A673 (cell line): ENCODE results near the gene MEGF8. TPM values are rescaled to one million over a fixed set of nuclear protein-coding genes. Genes with fewer than 3 reads are reported as not detected.
"Not testable (repeated sequence)": the region's sequence is repeated elsewhere in the genome, so short reads cannot be mapped to it uniquely, and the experiment has no call there.

ENCODE experiments used
- BruUV-seq: library from RNA; stranded (reverse); fragments of 400-500 nt; replicated peaks from 2 replicates; lab custom pipeline; 2021; lab: Mats Ljungman, UMichigan
- CTCF ChIA-PET: fragments of 300-600 bp; sonication (Branson Sonifier 250); formaldehyde crosslinking; loops from one replicate; lab custom pipeline; 2022; ENCODE audit warnings: antibody characterized with exemption; lab: Charles Lee
- POLR2A ChIA-PET: fragments of 300-600 bp; sonication (Branson Sonifier 250); formaldehyde crosslinking; loops from one replicate; lab custom pipeline; 2022; ENCODE audit warnings: antibody characterized with exemption; ENCODE audit not compliant: low non-redundant PET; lab: Charles Lee
- DNase-seq: peaks from one replicate; pipeline ENCODE4 v3.0.0-alpha.2; 2015; ENCODE audit warnings: low spot score
- H3K27ac ChIP-seq: fragments of 200-600 bp; sonication (generic); 2 replicates; pipeline ENCODE4 v1.5.1; 2016; ENCODE audit warnings: mixed run types, low read depth, mild to moderate bottlenecking, mixed read lengths, antibody characterized with exemption, low read length; ENCODE audit not compliant: poor library complexity, severe bottlenecking
- H3K27me3 ChIP-seq: fragments of 200-600 bp; sonication (generic); replicated peaks from 2 replicates; pipeline ENCODE4 v1.6.1; 2017; ENCODE audit warnings: mixed run types, low read depth, mild to moderate bottlenecking, mixed read lengths, antibody characterized with exemption, low read length; ENCODE audit not compliant: insufficient read depth, poor library complexity
- H3K36me3 ChIP-seq: fragments of 200-600 bp; sonication (generic); 2 replicates; pipeline ENCODE4 v1.6.1; 2016; ENCODE audit warnings: mixed run types, mild to moderate bottlenecking, mixed read lengths, antibody characterized with exemption, low read length; ENCODE audit not compliant: insufficient read depth, poor library complexity, severe bottlenecking
- H3K4me1 ChIP-seq: fragments of 200-600 bp; sonication (generic); 2 replicates; pipeline ENCODE4 v1.6.1; 2017; ENCODE audit warnings: mixed run types, mild to moderate bottlenecking, mixed read lengths, antibody characterized with exemption, low read length; ENCODE audit not compliant: insufficient read depth, poor library complexity, severe bottlenecking
- H3K4me3 ChIP-seq: fragments of 200-600 bp; sonication (generic); 2 replicates; pipeline ENCODE4 v1.5.1; 2016; ENCODE audit warnings: low read depth, mixed run types, mild to moderate bottlenecking, mixed read lengths, low read length; ENCODE audit not compliant: poor library complexity, severe bottlenecking
- H3K9me3 ChIP-seq: fragments of 200-600 bp; sonication (generic); 2 replicates; pipeline ENCODE4 v1.6.1; 2016; ENCODE audit warnings: mixed run types, low read depth, mild to moderate bottlenecking, mixed read lengths, antibody characterized with exemption, low read length; ENCODE audit not compliant: poor library complexity, severe bottlenecking
- CTCF ChIP-seq: fragments of 300-800, 200-600 bp; sonication (generic); conservative IDR thresholded peaks from 2 replicates; pipeline ENCODE4 v1.5.1; 2017; ENCODE audit warnings: low read depth, mild to moderate bottlenecking, antibody characterized with exemption, low read length, moderate library complexity, mixed read lengths
- EZH2 ChIP-seq: fragments of 200-600 bp; sonication (generic); IDR thresholded peaks from 2 replicates; pipeline ENCODE4 v1.6.1; 2017; ENCODE audit warnings: borderline replicate concordance, low read depth, mild to moderate bottlenecking, mixed read lengths, antibody characterized with exemption, low read length; ENCODE audit not compliant: poor library complexity, severe bottlenecking
- intact Hi-C: fragments of 100-400 bp; cut with micrococcal nuclease; formaldehyde crosslinking; loops from one replicate; pipeline ENCODE4 v1.10.0; 2022; ENCODE audit not compliant: unreplicated experiment
- total RNA-seq: library from RNA; stranded (reverse); gene quantifications from 2 replicates; pipeline ENCODE4 v1.2.3, GENCODE V29; 2021

The MEGF8 gene
- total RNA-seq, 1 experiment from 2014 or later = 28.5 TPM

DNA sequence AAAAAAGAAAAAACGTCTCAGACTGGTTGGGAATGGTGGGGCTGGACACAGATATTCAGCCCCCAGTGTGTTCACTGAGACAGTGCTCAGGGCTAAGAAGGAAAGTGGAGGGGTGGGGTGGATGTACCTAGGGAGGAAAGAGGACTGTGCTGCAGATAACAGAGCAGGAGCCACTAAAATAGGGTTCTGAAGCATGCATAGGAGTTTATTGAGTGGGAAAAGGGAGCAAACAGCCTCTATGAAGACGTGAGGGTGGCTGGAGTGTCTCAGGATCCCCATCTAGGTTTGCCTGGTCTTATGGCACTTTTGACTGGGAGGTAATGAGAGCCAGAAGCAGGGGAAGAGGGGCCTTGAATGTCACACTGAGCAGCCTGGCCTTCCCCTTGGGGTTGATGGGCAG is 3.4 kb downstream of the MEGF8 start:
- Histone ChIP-seq H3K27me3 (peaks cover 6% of the 10 kb centered on the region), H3K9me3 (no peaks in the 10 kb centered on the region), H3K4me3 (no peak overlapping the region), H3K4me1 (peaks cover 14% of the 10 kb centered on the region), H3K36me3 (no peaks in the 10 kb centered on the region), H3K27ac (no peak overlapping the region)
- POLR2A ChIA-PET = no interaction called here
- no TSS peak for BruUV-seq
- TF ChIP-seq EZH2 = no peak
- no peak for TF ChIP-seq CTCF
- CTCF ChIA-PET = no interaction called here
- DNase-seq = no peak
- intact Hi-C loops = loop anchor here (5.0 kb wide), 1 partner anchor 222 kb away; no protein-coding TSS in a partner anchor

DNA sequence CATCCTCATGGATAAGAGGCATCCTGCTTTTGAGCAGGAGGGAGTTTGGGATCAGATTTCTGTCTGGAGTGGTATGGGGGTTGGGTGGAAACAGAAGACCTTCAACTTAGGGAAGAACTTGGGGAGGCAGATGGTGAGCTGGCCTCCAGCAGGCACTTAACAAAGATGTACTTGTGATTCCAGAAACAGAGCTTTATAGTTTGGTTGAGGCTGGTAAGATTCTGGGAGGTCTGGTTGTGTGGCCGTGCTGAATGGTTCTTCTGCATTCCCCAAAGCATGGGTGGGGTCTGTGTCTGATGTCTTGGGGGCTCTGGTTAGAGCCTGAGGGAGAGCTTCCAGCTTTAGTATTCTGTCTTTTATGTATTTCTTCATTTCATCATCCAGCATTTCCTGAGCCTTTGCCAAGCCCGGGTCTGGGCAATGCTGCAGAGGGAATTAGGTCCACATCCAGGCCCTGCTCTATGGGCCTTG is 4.8 kb downstream of the MEGF8 start:
- Histone ChIP-seq H3K36me3 (no peaks in the 10 kb centered on the region), H3K27ac (peak overlapping the region; percentile 37), H3K4me3 (no peak overlapping the region), H3K27me3 (no peaks in the 10 kb centered on the region), H3K4me1 (peaks cover 8% of the 10 kb centered on the region), H3K9me3 (no peaks in the 10 kb centered on the region)
- BruUV-seq = no TSS peak
- ChIA-PET POLR2A (no interaction called here), CTCF (no interaction called here)
- no peak for TF ChIP-seq CTCF
- no peak for TF ChIP-seq EZH2
- no peak for DNase-seq
- intact Hi-C loops = no loop called here

DNA sequence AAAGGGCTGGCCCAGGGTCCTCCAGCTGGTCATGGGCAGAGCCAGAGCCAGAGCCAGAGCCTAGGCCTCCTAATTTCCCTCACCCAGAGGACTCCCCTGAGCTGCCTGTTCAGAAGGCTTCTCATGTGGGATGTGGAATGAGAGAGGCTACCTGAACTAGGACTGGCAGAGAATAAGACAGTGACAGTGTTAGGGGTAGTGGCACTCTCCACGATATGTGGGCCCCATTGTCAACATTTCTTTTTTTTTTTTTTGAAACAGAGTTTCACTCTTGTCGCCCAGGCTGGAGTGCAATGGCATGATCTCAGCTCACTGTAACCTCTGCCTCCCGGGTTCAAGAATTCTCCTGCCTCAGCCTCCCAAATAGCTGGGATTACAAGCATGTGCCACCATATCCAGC is 5.9 kb downstream of the MEGF8 start:
- H3K4me3 ChIP-seq, intact Hi-C loops, H3K9me3 ChIP-seq, H3K27ac ChIP-seq, DNase-seq, CTCF ChIA-PET, H3K27me3 ChIP-seq, BruUV-seq, H3K36me3 ChIP-seq, H3K4me1 ChIP-seq: not testable (repeated sequence)
- POLR2A ChIA-PET = interaction anchor here (0.6 kb wide), 1 partner anchor 450 kb away, joined by 4 read pairs; no protein-coding TSS in a partner anchor

DNA sequence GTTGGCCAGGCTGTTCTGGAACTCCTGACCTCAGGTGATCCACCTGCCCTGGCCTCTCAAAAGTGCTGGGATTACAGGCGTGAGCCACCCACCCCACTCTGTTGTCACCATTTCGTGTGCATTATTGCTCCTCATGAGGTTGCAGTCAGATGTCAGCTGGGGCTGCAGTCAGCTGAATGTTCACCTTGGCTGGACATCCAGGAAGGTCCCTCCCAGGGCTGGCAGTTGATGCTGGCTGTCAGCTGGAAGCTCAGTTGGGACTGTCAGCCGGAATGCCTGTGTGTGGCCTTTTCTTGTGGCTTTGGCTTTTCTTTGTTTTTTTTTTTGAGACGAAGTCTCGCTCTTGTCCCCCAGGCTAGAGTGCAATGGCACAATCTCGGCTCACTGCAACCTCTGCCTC is 6.6 kb downstream of the MEGF8 start:
- ChIA-PET POLR2A (interaction anchor here (0.6 kb wide), 1 partner anchor 451 kb away, joined by 4 read pairs; no protein-coding TSS in a partner anchor), CTCF (no interaction called here)
- BruUV-seq = no TSS peak
- Histone ChIP-seq H3K27me3 (no peaks in the 10 kb centered on the region), H3K36me3 (peaks cover 3% of the 10 kb centered on the region), H3K4me3 (no peak overlapping the region), H3K9me3 (no peaks in the 10 kb centered on the region), H3K4me1 (peaks cover 8% of the 10 kb centered on the region), H3K27ac (no peak overlapping the region)
- intact Hi-C loops = no loop called here
- DNase-seq = no peak
- no peak for TF ChIP-seq EZH2
- no peak for TF ChIP-seq CTCF
